NCI-H510A (cell line): Measurements from ENCODE around the gene CPEB3.
"Not testable (repeated sequence)": the region's sequence is repeated elsewhere in the genome, so short reads cannot be mapped to it uniquely, and the experiment has no call there.

Experiments used
- DNase-seq: peaks from one replicate; lab custom pipeline; 2025; lab: John Stamatoyannopoulos, UW

The CPEB3 gene

DNA sequence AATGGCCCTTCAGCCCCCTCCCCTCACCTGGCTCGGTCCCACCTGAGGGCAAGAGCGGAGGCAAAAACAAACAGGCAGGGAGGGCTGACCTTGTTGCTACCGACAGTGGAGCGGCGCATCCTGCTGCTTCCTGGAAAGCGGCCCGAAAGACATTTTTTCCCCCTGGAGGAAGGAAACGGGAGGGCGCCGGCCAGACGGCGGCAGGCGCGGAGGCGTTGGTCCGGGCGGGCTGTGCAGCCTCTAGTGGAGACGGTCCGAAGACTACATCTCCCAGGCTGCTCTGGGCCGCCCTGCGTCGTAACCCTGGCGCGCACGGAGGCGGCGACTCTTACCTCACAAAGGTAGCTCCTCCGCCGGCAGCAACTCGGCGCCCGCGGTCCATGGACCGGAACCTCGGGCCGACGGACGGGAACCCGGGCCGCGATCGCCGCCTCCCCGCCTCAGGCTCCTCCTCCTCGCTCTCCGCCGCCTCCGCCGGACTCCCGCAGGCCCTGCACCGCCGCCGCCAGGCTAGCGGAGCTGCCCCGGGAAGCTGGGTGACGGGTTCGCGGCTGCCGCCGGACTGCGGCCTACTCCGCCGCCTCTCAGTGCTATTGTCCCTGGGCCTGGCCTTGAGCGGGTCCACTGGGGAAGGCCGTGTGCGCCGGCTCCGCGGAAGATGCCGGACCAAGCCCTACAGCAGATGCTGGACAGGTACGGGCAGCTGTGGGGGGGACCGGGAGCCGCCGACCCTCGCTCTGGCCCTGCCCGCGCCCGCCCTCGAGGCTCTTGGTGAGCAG is at the start of gene CPEB3, which contains the start of gene MARCHF5:
CPEB3 (minus strand) TSS at position 242 of the 779 bp plus-strand sequence. CDS start 50,728 bp downstream, outside the sequence.
MARCHF5 (plus strand) TSS at position 331 of the 779 bp plus-strand sequence; CDS start at position 659, 328 bp downstream.
- peak; percentile 96 for DNase-seq

DNA sequence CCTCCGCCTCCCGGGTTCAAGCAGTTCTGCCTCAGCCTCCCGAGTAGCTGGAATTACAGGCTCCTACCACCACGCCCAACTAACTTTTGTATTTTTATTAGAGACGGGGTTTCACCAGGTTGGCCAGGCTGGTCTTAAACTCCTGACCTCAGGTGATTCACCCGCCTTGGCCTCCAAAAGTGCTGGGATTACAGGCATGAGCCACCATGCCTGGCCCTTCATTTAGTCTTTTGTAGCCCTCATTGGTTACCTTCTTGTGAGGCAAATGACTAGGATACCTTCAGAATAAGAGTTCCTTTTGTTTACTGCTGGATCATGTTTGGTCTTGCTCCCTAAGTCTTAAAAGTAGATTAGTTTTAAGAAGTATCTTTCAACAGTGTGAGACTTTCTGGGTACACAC is 39.0 kb upstream of the CPEB3 start:
- not testable (repeated sequence) for DNase-seq

DNA sequence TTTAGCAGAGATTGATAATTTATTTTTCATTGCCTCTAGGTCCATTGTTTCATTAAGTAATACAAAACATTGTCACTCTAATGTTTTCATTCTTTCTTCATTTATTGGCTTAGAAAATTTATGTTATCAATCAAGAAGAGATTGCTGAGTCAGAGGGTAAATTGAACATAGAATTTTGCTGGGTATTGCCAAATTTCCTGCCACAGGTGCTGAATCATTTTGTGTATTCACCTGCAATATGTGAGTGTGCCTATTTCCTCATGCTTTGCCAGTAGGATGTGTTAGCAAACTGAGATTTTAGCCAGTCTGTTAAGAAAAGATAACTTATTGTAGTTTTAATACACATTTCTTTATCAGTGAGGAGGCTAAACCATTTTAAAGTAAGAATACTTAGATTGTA is 38.1 kb upstream of the CPEB3 start:
- no peak for DNase-seq

DNA sequence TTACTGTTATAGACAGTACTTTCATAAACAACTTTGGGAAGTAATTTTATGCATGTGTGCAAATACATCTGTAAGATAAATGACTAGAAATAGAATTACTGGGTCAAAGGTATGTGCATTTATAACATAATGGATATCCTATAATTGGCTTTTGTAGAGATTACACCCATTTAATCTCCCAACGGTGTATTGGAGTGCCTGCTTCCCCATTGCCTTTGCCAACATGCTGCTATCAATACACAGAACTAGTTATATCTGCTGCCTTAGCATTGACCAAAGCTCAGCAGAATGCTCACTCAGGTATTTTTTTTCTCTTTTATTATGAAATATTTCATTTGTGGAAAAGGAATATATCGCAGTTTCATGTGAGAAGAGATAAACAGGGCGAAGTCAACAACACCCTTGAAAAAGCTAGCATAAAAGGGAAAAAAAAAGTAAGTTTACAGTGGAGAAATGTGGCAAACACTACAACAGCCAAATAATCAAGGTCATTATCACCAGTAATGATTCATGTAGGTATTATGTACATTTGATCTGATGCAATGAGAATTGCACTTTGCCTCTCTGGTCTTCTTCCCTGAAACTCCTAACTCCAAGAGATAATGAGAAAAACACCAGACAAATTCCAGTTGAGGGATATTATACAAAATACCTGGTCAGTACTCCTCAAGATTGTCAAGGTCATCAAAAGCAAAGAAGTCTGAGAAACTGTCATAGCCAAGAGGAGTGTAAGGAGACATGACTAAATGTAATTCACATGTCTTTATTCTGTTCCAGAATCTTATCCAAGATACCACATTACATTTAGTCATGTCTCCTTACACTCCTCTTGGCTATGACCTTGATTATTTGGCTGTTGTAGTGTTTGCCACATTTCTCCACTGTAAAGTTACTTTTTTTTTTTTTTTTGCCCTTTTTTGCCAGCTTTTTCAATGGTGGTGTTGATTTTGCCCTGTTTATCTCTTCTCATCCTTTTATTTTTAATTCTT is 36.9 kb upstream of the CPEB3 start:
- DNase-seq = no peak

DNA sequence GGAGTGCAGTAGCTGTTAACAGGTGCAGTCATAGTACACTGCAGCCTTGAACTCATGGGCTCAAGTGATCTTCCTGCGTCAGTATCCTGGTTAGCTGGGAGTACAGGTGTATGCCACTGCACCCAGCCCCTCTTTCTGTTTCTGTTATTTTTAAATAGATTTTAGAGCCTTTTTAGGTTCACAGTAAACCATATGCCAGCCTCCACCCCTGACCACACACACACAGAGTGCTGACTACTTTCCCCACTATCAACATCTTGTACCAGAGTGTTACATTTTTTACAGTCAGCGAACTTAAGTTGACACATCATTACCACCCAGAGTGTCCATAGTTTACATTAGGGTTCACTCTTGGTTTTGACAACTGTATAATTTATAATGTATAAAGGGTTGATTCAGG is 32.2 kb upstream of the CPEB3 start:
- DNase-seq = no peak

DNA sequence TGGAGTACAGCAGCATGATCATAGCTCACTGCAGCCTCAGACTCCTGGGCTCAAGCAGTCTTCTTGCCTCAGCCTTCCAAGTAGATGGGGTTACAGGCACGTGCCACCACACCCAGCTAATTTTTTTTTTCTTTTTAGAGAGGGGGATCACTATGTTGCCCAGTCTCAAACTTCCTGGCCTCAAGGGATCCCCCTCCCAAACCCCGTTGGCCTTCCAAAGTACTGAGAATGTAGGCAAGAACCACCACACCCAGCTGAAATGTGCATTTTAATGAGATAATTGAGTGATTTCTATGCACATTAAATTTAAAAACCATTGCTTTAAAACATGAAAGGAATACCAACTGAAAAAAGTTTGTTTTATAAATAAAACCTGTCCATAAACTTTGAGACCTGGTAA is 25.7 kb upstream of the CPEB3 start:
- DNase-seq = no peak

DNA sequence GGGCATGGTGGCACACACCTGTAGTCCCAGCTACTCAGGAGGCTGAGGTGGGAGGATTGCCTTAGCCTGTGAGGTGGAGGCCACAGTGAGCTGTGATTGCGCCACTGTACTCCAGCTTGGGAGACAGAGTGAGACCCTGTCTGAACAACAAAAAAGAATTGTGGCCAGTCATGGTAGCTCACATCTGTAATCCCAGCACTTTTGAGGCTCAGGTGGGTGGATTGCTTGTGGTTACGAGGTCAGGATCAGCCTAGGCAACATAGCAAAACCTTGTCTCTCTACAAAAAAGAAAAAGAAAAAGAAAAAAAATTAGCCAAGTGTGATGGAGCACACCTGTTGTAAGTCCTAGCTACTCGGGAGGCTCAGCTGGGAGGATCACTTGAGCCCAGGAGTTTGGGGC is 22.9 kb upstream of the CPEB3 start:
- DNase-seq = no peak

DNA sequence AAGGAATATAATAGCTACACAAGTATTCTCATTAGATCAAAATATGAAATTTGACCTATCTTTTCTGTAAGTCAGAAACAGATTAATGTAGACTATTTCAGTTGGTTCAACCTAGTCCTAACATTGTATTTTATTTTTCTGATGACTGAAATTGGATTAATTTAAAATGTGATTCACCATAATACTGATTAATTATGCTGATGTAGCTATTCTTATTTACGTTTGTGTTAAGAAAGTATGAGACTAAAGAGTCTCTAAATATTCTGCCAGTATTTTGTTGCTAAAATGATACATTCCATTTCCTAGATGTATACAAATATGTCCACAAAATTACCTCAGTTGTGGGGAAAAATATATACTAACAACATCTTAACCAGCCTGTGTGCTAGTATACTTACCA is 18.4 kb upstream of the CPEB3 start:
- no peak for DNase-seq

DNA sequence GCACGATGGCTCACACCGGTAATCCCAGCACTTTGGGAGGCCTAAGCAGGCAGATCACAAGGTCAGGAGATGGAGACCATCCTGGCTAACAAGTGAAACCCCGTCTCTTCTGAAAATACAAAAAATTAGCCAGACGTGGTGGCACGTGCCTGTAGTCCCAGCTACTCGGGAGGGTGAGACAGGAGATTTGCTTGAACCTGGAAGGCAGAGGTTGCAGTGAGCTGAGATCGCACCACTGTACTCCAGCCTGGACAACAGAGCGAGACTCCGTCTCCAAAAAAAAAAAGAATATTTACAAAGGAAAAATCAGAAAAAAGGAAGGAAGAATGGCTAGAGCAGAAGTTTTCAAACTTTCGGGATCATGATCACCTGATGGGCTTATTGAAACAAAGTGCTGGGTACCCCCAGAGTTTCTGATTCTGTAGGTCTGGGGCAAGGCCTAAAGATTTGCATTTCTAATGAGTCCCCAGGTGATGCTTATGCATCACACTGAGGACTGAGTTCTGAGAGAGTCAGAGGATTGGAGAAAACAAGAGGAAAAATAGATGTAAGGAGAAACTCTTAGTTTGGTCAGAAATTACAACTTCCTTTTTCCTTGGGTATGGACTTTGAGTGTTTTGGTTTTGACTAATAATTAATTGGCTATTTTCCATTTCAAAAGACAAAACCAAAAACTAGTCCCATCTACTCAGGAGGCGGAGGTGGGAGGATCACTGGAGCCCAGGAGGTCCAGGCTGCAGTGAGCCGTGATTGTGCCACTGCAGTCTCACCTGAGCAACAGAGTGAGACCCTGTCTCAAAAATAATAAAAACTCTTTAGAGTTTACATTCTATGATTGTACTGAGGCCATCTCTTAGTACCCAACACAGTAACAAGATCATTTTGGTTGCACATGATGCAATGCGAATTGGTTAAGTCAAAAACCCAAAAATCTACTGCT is 14.5 kb upstream of the CPEB3 start:
- DNase-seq = no peak

DNA sequence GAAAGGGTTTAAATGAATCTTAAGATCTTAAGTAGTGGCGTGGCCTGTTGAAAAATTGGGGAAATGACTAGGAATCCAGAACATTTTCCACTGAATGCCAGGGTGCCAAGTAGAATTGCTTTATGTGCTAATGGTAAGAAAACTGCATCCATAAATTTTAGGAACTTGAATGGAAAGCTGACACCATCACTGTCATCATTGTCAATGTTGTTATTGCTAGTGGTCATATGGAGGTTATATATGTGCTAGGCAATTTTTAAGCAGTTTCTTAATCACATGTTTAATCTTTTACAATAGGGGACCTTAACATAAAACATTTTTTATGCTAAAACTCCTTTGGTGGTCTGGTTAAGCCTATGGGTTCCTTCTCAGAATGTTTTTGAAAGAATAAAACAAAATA is 13.2 kb upstream of the CPEB3 start:
- DNase-seq = no peak

DNA sequence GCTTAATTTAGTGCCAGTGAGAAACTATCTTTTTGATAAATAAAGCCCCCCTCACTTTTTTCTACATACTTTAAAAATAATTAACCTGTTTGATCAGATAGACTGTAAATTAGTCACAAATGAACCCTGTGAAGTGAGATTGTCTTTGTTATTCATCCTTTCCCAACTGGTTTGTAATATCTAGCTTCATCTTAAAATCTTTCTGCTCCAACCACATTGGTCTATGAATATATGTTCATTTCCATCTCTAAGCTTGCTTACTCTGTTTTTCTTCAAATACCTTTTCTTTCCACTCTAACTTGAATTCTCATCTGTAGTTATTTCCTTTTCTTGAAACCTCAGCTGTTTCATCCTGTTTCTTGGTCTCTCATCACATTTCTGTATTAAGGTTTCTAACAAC is 12.2 kb upstream of the CPEB3 start:
- DNase-seq = no peak

DNA sequence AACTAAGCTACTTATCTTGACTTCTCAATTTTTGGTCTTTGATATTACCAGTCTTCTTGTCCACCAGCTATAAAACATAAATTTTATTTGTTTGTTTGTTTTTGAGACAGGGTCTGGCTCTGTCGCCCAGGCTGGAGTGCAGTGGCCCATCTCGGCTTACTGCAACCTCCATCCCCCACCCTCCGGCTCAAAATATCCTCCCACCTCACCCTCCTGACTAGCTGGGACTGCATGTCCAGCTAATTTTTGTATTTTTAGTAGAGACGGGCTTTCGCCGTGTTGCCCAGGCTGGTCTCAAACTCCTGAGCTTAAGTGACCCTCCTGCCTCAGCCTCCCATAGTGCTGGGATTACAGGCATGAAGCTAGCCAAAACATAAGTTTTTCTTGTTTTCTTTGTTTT is 7.6 kb upstream of the CPEB3 start:
- no peak for DNase-seq

DNA sequence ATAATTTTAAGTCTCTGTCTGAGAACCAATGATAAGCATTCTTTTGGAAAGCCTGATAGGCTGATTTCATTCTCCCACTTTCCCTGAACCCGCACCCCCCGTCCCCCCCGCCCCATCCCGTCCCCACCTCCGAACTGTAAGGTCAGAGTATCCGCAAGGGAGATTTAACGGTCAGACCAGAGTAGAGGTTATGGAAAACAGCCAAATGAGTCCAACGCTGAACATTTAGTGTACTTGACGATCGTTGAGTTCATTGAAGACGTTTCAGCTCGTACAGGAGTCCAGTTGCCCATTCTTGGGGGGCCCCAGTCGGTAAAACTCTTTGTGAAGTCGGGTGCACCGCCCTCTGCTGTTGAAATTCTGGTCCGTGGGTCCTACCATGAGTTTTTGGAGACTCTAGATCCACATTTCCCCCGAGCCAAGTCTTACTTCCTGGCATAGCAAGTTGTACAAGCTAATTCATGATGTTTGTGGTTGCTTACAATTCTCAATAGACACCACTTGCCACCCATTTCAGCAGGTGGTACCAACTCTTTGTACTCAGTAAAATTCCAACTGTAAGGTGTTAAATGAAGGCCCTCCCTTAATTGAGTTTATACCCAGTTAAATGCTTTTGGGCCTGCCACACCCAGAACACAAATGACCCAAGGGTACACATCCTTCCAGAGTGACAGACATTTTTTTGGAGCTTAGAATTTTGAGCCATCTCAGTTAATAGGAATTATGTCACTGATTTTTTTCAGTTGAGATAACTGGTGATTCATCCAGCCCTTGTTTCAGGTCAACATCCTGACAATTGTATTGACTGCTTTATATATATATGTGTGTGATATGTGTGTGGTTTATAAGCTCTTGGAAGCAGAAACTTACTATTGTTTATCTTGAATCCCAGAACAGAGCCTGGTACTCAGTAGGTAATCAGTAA is 1.3 kb upstream of the CPEB3 start:
- no peak for DNase-seq

DNA sequence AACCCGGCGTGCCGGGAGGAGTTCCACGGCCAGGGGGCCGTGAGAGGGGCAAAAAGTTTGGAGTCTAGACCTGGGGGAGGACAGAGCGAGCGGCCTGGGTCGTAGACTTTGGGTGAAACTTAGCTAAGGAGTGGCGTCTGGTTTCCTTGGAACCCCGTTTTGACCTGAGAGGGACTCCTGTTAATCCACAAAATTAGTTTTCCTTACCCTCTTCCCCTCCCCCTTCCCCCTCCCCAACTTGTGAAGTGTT is 663 bp upstream of the CPEB3 start:
- DNase-seq = no peak

DNA sequence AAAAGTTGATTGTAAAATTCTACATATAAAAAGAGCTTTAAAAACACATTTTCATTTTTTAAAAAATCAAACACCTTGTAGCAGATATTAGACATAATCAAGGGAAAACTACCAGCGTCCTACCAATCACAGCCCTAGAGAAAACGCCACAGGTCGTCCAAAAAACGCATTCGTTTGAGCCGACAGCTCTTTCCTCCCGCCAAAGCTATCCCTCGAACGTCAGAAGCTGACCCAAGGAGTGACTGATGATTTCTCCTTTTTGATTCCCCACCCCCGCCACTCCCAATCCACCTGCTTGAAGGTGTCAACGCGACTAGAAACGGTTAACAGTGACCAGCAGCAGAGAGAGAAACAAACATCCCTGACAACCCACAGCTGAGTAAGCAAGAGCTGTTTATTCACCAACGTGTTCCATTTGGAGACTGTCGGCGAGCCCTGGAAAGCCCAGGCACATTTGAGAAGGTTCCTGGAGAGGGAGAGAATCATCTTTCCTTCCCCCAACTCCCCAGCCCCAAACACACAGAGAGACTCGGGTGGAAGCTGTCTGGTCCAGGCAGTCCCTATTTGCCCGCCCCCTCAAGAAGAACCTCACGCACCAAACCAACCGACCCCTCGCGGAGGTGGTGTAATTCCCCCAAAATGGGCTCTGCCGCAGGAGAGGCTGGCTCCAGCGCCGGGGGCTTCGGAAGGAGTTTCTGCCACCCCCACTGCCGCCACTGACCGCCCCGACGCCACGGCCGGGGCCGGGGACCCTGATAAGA is 622 bp downstream of the CPEB3 start:
- peak; percentile 56 for DNase-seq

DNA sequence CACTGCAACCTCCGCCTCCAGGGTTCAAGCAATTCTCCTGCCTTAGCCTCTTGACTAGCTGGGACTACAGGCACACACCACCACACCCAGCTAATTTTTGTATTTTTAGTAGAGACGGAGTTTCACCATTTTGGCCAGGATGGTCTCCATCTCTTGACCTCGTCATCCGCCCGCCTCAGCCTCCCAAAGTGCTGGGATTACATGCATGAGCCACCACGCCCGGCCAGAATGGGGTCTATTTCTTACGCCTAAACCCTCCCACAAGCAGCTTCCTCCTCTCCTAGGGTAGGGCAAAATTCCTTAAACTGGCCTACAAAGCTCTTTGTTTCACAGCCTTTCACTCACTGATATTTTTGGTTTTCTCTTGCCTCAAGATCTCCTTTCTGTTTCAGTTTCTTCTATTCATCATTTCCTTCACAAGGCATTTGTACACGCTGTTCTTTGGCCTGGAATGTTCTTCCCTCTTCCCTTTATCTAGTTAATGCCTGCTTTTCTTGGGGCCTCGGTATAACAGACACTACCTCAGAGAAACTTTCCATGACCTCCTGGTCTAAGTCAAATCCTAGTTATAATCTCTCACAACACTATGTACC is 6.7 kb downstream of the CPEB3 start:
- no peak for DNase-seq

DNA sequence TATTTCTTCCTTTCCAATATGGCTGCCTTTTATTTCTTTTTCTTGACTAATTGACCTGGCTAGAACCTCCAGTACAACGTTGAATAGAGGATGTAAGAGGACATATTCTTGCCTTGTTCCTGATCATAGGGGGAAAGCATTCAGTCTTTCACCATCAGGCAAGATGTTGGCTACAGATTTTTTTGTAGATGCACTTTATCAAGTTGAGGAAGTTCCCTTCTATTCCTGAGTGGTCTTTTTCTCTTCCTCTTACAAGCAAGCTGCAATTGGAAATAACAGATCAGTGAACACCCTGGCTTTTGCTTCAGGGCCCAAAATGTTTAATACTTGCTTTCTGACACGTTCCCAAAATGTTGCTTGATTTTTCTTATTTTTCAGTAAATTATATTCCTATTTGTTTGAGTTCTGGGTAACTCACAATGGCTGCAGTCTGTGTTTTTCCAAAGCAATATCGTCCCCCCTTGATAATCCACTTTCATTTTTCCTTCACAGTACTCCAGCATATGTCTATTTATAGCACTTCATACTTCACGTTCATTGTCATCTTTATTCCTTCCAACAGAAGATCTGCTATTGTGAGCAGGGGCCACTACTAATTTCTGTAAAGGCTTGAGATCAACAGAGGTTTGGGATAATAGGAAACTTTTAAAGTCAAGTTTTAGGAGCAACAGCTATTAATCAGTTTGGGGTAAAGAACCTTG is 11.7 kb downstream of the CPEB3 start:
- DNase-seq = no peak

DNA sequence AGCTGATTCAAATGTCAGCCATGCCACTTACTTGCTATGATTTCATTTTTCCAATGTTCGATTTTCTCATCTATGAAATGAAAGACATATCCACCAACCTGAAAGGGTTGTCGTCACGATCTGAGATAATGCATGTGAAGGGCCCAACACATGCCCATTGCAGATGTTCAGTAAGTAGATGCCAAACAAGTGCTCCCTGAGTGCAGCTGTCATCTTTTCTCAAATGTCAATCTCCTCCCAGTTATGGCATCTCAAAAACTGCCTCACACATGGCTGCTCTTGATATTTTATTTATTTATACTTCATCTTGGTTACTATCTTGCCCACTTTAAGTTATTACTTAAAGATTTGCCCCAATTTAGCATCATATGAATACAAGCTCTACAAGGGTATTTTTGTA is 16.8 kb downstream of the CPEB3 start:
- DNase-seq = no peak

DNA sequence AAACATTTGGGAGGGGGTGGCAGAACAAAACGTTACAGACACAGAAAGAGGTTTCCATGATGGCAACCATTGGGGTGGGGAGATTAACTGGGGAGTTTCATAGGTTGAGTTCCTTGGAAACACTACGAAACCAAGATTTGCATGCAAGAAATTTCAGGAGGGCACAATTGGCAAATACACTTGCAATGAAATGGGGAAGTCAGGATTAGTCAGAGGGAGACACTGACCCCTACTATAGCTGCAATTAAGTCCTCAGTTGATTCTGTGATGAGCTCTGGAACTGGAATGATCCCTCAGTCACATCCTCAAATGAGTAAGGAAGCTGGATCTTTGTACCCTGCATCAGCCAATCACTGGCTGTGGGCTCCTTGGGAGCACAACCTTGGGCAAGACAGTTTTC is 22.1 kb downstream of the CPEB3 start:
- no peak for DNase-seq
